WTC11 (cell line): ENCODE results near the gene ADGRV1. TPM values are rescaled to one million over a fixed set of nuclear protein-coding genes. Genes with fewer than 3 reads are reported as not detected.

ENCODE experiments used
- ATAC-seq: fragments of 200-7000 bp; cut with Tn5 transposase; 2 replicates; pipeline ENCODE4 v1.10.0; 2021; ENCODE audit warnings: mild to moderate bottlenecking, moderate library complexity
- CTCF ChIA-PET: fragments of 300-600 bp; sonication (Branson Sonifier 250); formaldehyde crosslinking; loops from one replicate; lab custom pipeline; 2021; ENCODE audit warnings: antibody characterized with exemption; lab: Charles Lee
- POLR2A ChIA-PET: fragments of 350-600 bp; sonication (Branson Sonifier 250); formaldehyde crosslinking; loops from one replicate; lab custom pipeline; 2021; ENCODE audit warnings: antibody characterized with exemption; lab: Charles Lee
- DNase-seq: peaks from one replicate; pipeline ENCODE4 v3.0.0; 2021; ENCODE audit warnings: low spot score
- H3K27ac Mint-ChIP-seq: 2 replicates; pipeline ENCODE4 v1.8.0; 2021; ENCODE audit warnings: mixed read lengths
- H3K27me3 Mint-ChIP-seq: 2 replicates; pipeline ENCODE4 v1.8.0; 2021; ENCODE audit warnings: low read depth, mild to moderate bottlenecking, moderate library complexity, mixed read lengths
- H3K36me3 Mint-ChIP-seq: 2 replicates; pipeline ENCODE4 v1.8.0; 2021; ENCODE audit warnings: mixed read lengths
- H3K4me1 Mint-ChIP-seq: 2 replicates; pipeline ENCODE4 v1.8.0; 2022; ENCODE audit warnings: mixed read lengths
- H3K4me3 Mint-ChIP-seq: 2 replicates; pipeline ENCODE4 v1.8.0; 2021; ENCODE audit warnings: mild to moderate bottlenecking, moderate library complexity, mixed read lengths
- H3K9me3 Mint-ChIP-seq: 2 replicates; pipeline ENCODE4 v1.8.0; 2021; ENCODE audit warnings: mixed read lengths
- ARID4B ChIP-seq: sonication (generic); formaldehyde crosslinking; IDR thresholded peaks from 2 replicates; pipeline ENCODE4 v1.8.0; 2023; ENCODE audit warnings: missing genetic modification reagents, mild to moderate bottlenecking, borderline replicate concordance
- CTCF ChIP-seq: fragments of 200-600 bp; IDR thresholded peaks from 2 replicates; pipeline ENCODE4 v1.8.0; 2022; ENCODE audit warnings: antibody characterized with exemption
- E2F1 ChIP-seq: sonication (generic); formaldehyde crosslinking; IDR thresholded peaks from 2 replicates; pipeline ENCODE4 v1.8.0; 2022; ENCODE audit warnings: mild to moderate bottlenecking, missing genetic modification reagents
- E2F5 ChIP-seq: sonication (generic); formaldehyde crosslinking; IDR thresholded peaks from 2 replicates; pipeline ENCODE4 v1.8.1; 2022; ENCODE audit warnings: mild to moderate bottlenecking, moderate library complexity, missing genetic modification reagents
- ELF4 ChIP-seq: sonication (generic); formaldehyde crosslinking; IDR thresholded peaks from 2 replicates; pipeline ENCODE4 v1.8.1; 2022; ENCODE audit warnings: low read depth, mild to moderate bottlenecking, moderate library complexity, missing genetic modification reagents
- EMX1 ChIP-seq: fragments of 250-450 bp; sonication (Bioruptor Pico); IDR thresholded peaks from 2 replicates; pipeline ENCODE4 v1.8.0; 2021; ENCODE audit warnings: mild to moderate bottlenecking
- ESRRA ChIP-seq: sonication (generic); formaldehyde crosslinking; IDR thresholded peaks from 2 replicates; pipeline ENCODE4 v1.8.1; 2022; ENCODE audit warnings: mild to moderate bottlenecking, missing genetic modification reagents, borderline replicate concordance
- ETV6 ChIP-seq: sonication (generic); formaldehyde crosslinking; IDR thresholded peaks from 2 replicates; pipeline ENCODE4 v1.8.1; 2022; ENCODE audit warnings: mild to moderate bottlenecking, missing genetic modification reagents
- FOXJ3 ChIP-seq: sonication (generic); formaldehyde crosslinking; IDR thresholded peaks from 2 replicates; pipeline ENCODE4 v1.9.0; 2021; ENCODE audit warnings: missing genetic modification reagents, mild to moderate bottlenecking, borderline replicate concordance
- FOXP4 ChIP-seq: sonication (generic); formaldehyde crosslinking; IDR thresholded peaks from 2 replicates; pipeline ENCODE4 v1.8.0; 2022; ENCODE audit warnings: mild to moderate bottlenecking, missing genetic modification reagents
- JAZF1 ChIP-seq: fragments of 250-450 bp; sonication (Bioruptor Pico); IDR thresholded peaks from 2 replicates; pipeline ENCODE4 v1.9.0; 2021; ENCODE audit warnings: moderate library complexity, mild to moderate bottlenecking, inconsistent platforms
- MYBL2 ChIP-seq: sonication (generic); formaldehyde crosslinking; IDR thresholded peaks from 2 replicates; pipeline ENCODE4 v1.8.1; 2023; ENCODE audit warnings: mild to moderate bottlenecking, moderate library complexity, missing genetic modification reagents
- SOX15 ChIP-seq: fragments of 250-450 bp; sonication (Bioruptor Pico); IDR thresholded peaks from 2 replicates; pipeline ENCODE4 v1.9.0; 2021; ENCODE audit warnings: mild to moderate bottlenecking
- STAT6 ChIP-seq: sonication (generic); formaldehyde crosslinking; conservative IDR thresholded peaks from 2 replicates; pipeline ENCODE4 v1.8.1; 2023; ENCODE audit warnings: mild to moderate bottlenecking, low read depth, missing genetic modification reagents, moderate library complexity
- USF1 ChIP-seq: sonication (generic); formaldehyde crosslinking; IDR thresholded peaks from 2 replicates; pipeline ENCODE4 v1.8.0; 2022; ENCODE audit warnings: mild to moderate bottlenecking, missing genetic modification reagents
- ZBTB21 ChIP-seq: sonication (generic); formaldehyde crosslinking; IDR thresholded peaks from 2 replicates; pipeline ENCODE4 v1.8.1; 2023; ENCODE audit warnings: mild to moderate bottlenecking, missing genetic modification reagents, borderline replicate concordance
- ZMAT4 ChIP-seq: fragments of 250-450 bp; sonication (Bioruptor Pico); IDR thresholded peaks from 2 replicates; pipeline ENCODE4 v1.9.0; 2021; ENCODE audit warnings: mild to moderate bottlenecking
- ZNF121 ChIP-seq: sonication (generic); formaldehyde crosslinking; IDR thresholded peaks from 2 replicates; pipeline ENCODE4 v1.8.0; 2023; ENCODE audit warnings: missing genetic modification reagents
- ZNF423 ChIP-seq: fragments of 250-450 bp; sonication (Bioruptor Pico); IDR thresholded peaks from 2 replicates; pipeline ENCODE4 v2.1.2; 2022; ENCODE audit warnings: mild to moderate bottlenecking, moderate library complexity
- ZNF671 ChIP-seq: fragments of 250-450 bp; sonication (Bioruptor Pico); IDR thresholded peaks from 2 replicates; pipeline ENCODE4 v1.8.0; 2021; ENCODE audit warnings: mild to moderate bottlenecking
- total RNA-seq: library from RNA; stranded (reverse); gene quantifications from 3 replicates; pipeline ENCODE4 v1.2.3, GENCODE V29; 2021

ADGRV1 gene
- total RNA-seq, 1 experiment from 2014 or later = 74.5 TPM

GRCh38 chr5:91133183-91133582, 574.6 kb downstream of the ADGRV1 start:
- Mint-ChIP-seq H3K27ac (no peak overlapping the region), H3K36me3 (0 out of 2 replicates have a peak, but pooled peaks cover 2% of the 10 kb centered on the region), H3K27me3 (no peaks in the 10 kb centered on the region), H3K4me1 (peaks cover 5% of the 10 kb centered on the region), H3K4me3 (no peak overlapping the region), H3K9me3 (peaks cover 5% of the 10 kb centered on the region)
- TF ChIP-seq STAT6 (CRISPR knock-in tag) (no peak), FOXJ3 (CRISPR knock-in tag) (no peak), ETV6 (CRISPR knock-in tag) (no peak), E2F1 (CRISPR knock-in tag) (no peak), ZNF423 (CRISPR knock-in tag) (no peak), ESRRA (no peak), JAZF1 (CRISPR knock-in tag) (no peak), ARID4B (CRISPR knock-in tag) (no peak), SOX15 (CRISPR knock-in tag) (no peak), ZBTB21 (CRISPR knock-in tag) (no peak), CTCF (no peak), USF1 (CRISPR knock-in tag) (no peak), ZMAT4 (CRISPR knock-in tag) (no peak), EMX1 (CRISPR knock-in tag) (no peak), ELF4 (no peak), ZNF671 (CRISPR knock-in tag) (no peak), FOXP4 (CRISPR knock-in tag) (no peak), MYBL2 (no peak), E2F5 (CRISPR knock-in tag) (no peak), ZNF121 (CRISPR knock-in tag) (no peak)
- DNase-seq (no peak), ATAC-seq (no peak)
- ChIA-PET POLR2A (no interaction called here), CTCF (no interaction called here)
